GM06990 (cell line): ENCODE results near the gene NCBP3.

Source experiments
- DNase-seq: peaks from one replicate; pipeline ENCODE4 v3.0.0-alpha.2; 2011; ENCODE audit not compliant: insufficient read length; ENCODE audit errors: extremely low read depth
- H3K27me3 ChIP-seq: replicated peaks from 2 replicates; pipeline ENCODE4 v1.6.0; 2011; ENCODE audit warnings: low read length; ENCODE audit not compliant: control insufficient read depth, insufficient read depth
- H3K36me3 ChIP-seq: 2 replicates; pipeline ENCODE4 v1.5.1; 2011; ENCODE audit warnings: low read length; ENCODE audit not compliant: control insufficient read depth, insufficient read depth
- H3K4me3 ChIP-seq: replicated peaks from 2 replicates; pipeline ENCODE4 v1.5.1; 2011; ENCODE audit warnings: low read depth, mild to moderate bottlenecking, control low read depth, low read length
- TF ChIP-seq, protein P1 (sequence below): IDR thresholded peaks from 2 replicates; pipeline ENCODE4 v1.5.1; 2011; ENCODE audit warnings: low read length, control low read depth, mild to moderate bottlenecking, inconsistent platforms; ENCODE audit not compliant: insufficient read depth, poor library complexity, severe bottlenecking

Gene NCBP3

DNA sequence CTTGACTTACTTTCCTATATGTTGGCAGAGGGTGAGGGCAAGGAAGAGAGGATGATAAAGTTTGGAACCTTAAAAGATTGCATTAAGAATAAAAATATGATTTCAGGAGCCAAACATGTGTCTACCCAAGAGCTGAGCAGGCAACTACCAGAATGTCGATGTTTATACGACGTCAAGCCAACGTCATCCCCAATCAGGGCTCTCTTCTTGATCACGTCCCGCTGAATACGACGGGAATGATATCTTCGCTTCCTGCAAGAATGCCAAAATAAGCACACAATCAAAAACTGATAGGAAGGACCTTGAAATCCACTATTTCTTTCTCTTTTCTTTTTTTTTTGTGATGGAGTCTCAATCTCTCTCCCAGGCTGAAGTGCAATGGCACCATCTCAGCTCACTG is 24.9 kb downstream of the NCBP3 start:
- Histone ChIP-seq H3K4me3 (no peak overlapping the region), H3K36me3 (peaks cover 8% of the 10 kb centered on the region), H3K27me3 (no peaks in the 10 kb centered on the region)
- TF ChIP-seq, protein P1, sequence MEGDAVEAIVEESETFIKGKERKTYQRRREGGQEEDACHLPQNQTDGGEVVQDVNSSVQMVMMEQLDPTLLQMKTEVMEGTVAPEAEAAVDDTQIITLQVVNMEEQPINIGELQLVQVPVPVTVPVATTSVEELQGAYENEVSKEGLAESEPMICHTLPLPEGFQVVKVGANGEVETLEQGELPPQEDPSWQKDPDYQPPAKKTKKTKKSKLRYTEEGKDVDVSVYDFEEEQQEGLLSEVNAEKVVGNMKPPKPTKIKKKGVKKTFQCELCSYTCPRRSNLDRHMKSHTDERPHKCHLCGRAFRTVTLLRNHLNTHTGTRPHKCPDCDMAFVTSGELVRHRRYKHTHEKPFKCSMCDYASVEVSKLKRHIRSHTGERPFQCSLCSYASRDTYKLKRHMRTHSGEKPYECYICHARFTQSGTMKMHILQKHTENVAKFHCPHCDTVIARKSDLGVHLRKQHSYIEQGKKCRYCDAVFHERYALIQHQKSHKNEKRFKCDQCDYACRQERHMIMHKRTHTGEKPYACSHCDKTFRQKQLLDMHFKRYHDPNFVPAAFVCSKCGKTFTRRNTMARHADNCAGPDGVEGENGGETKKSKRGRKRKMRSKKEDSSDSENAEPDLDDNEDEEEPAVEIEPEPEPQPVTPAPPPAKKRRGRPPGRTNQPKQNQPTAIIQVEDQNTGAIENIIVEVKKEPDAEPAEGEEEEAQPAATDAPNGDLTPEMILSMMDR, result no peak
- no peak for DNase-seq

DNA sequence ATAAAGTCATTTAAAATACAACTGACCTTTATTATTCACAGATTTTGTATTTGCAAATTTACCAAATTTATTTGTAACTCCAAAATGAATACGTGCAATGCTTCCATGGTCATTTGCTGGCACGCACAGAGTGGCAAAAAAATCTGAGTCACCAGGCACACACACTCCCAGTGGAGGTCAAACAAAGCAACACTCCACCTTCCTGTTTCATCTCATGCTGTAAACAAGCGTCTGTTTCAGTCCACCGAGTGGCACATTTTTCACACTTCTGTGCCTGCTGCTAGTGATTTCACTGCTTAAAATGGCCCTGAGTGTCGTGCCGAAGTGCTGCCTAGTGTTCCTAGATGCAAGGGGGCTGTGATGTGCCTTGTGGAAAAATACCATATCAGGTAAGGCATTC is 27.3 kb downstream of the NCBP3 start:
- no peak for DNase-seq
- Histone ChIP-seq H3K4me3 (no peak overlapping the region), H3K36me3 (peaks cover 13% of the 10 kb centered on the region), H3K27me3 (no peaks in the 10 kb centered on the region)
- TF ChIP-seq, protein P1, result no peak

DNA sequence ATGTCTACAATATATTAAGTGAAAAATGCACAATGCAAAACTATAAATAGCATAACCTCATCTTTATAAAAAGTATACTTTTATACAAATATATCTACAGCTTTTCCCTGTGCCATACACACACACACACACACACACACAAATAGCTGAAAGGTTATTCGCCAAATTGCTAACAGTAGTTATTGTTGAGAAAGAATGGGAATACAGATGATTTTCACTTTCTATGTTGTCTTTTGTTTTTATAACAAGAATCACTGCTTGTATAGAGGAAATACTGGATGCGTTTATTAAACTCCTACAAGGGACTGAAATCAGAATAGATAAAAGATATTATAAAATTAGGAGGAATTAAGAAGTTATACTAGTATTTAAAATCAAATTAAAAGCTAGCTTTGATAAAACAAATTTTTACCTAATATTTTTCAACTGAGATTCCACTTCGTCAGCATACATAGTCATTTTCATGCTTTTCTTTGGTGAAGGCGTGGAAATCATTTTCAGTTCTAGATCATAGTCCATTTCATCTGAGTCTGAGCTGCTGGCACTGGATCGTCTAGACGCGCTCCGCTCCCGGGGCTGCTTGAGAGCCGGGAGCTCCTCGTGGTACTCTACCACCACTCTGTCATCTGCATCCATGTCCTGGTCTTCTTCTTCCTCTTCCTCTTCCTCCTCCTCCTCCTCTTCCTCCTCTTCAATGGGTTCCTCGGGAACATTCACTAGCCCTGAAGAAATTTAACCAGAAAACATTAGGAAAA is 28.0 kb downstream of the NCBP3 start:
- Histone ChIP-seq H3K36me3 (peaks cover 16% of the 10 kb centered on the region), H3K4me3 (no peak overlapping the region), H3K27me3 (no peaks in the 10 kb centered on the region)
- TF ChIP-seq, protein P1, result no peak
- no peak for DNase-seq

DNA sequence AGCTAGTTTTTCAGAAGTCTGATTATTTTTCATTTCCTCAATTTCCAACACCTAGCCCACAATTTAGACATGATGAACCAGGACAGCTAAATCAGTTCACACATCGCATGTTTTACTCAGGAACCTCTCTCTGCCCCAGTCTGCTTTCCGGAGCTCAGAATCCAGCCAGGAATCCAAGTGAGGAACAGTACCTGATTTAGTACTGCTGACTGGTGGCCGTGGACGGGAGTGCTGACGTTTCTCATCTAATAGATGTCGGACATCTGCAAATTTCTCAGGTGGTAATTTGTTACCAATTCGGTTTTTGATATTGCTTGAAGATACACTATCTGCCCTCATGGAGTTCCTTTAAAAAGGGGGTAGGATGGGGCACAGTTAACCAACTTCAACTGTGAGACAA is 30.1 kb downstream of the NCBP3 start:
- peaks cover 19% of the 10 kb centered on the region for H3K36me3 ChIP-seq
- H3K27me3 ChIP-seq, result no peaks in the 10 kb centered on the region
- H3K4me3 ChIP-seq, result no peak overlapping the region
- TF ChIP-seq, protein P1, result no peak
- no peak for DNase-seq

DNA sequence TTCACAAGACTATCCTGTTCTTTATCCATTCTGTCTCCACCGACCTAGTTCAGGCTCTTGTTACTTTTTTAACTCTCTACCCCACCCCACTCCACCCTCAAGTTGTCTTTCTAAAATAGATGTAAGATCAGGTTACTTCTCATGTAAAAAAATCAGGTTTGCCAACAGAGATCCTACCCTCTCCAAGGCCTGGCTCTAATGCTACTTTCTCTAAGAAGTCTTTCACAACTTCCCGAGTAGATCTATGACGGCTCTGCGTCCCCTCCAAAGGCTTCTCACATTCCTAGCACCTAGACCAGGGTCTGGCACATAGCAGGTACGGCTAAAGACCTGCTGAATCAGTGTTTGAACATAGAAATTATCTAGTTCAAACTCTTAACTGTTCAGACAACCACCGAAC is 30.9 kb downstream of the NCBP3 start:
- H3K27me3 ChIP-seq, result no peaks in the 10 kb centered on the region
- no peak overlapping the region for H3K4me3 ChIP-seq
- TF ChIP-seq, protein P1, result no peak
- no peak for DNase-seq
- peaks cover 24% of the 10 kb centered on the region for H3K36me3 ChIP-seq
